HepG2 (cell line): ENCODE data around the gene TEX28. TPM values are rescaled to one million over a fixed set of nuclear protein-coding genes. Genes with fewer than 3 reads are reported as not detected.

ENCODE experiments used
- ATAC-seq: fragments of 200-7000 bp; cut with Tn5 transposase; 3 replicates; pipeline ENCODE4 v1.9.1; 2020; ENCODE audit warnings: mild to moderate bottlenecking, moderate library complexity
- BruUV-seq: library from RNA; stranded (reverse); fragments of 400-500 nt; replicated peaks from 2 replicates; lab custom pipeline; 2021; lab: Mats Ljungman, UMichigan
- CTCF ChIA-PET: fragments of 300-600 bp; formaldehyde crosslinking; extraction: SDS; loops from one replicate; lab custom pipeline; 2021; ENCODE audit warnings: low total read pairs, inconsistent platforms, low intra/inter-chr PET ratio; lab: Yijun Ruan, JAX
- POLR2A ChIA-PET: fragments of 350-600 bp; sonication (Branson Sonifier 250); formaldehyde crosslinking; loops from one replicate; lab custom pipeline; 2020; ENCODE audit warnings: antibody characterized with exemption, inconsistent platforms; lab: Yijun Ruan, JAX
- DNase-seq: peaks from one replicate; pipeline ENCODE4 v3.0.0-alpha.2; 2015; ENCODE audit warnings: low spot score
- FAIRE-seq: peaks from 3 replicates; lab custom pipeline; 2011; peaks lifted over from hg19 to GRCh38; lab: Jason Lieb, UNC
- H2AFZ ChIP-seq: one replicate; pipeline ENCODE4 v1.6.1; 2011; ENCODE audit warnings: low read length, inconsistent platforms
- H3K27ac ChIP-seq: fragments of 300-600 bp; 3 replicates; pipeline ENCODE4 v1.8.0; 2011; ENCODE audit warnings: mixed run types, mild to moderate bottlenecking, mixed read lengths, low read length, inconsistent platforms; ENCODE audit not compliant: insufficient read depth; ENCODE audit errors: extremely low read length
- H3K27me3 ChIP-seq, 2 experiments: fragments of 200-600 bp in 1 of 2; 2 replicates in 1 of 2; 3 replicates in 1 of 2; pipeline versions ENCODE4 v1.6.0 to v1.8.0; 2011; ENCODE audit warnings: low read length in 2 of 2, mild to moderate bottlenecking in 2 of 2, moderate library complexity in 2 of 2, inconsistent platforms in 1 of 2; ENCODE audit not compliant: insufficient read depth in 2 of 2, control insufficient read depth in 1 of 2
- H3K36me3 ChIP-seq, 2 experiments: fragments of 200-600 bp in 1 of 2; replicated peaks in 1 of 2; 2 replicates in 1 of 2; 3 replicates in 1 of 2; pipeline versions ENCODE4 v1.5.1 to v1.8.0; 2011; ENCODE audit warnings: low read length in 2 of 2, inconsistent platforms in 1 of 2; ENCODE audit not compliant: insufficient read depth in 2 of 2, control insufficient read depth in 1 of 2
- H3K4me1 ChIP-seq: 2 replicates; pipeline ENCODE4 v1.5.1; 2012; ENCODE audit warnings: low read length, inconsistent platforms; ENCODE audit not compliant: insufficient read depth
- H3K4me2 ChIP-seq: 2 replicates; pipeline ENCODE4 v1.6.0; 2011; ENCODE audit warnings: low read depth, low read length, inconsistent platforms
- H3K4me3 ChIP-seq, 3 experiments: fragments of 200-600 bp in 1 of 3; sonication (generic), shearing (Covaris generic) in 1 of 3; replicated peaks in 1 of 3; 2 replicates each; pipeline ENCODE4 v1.5.1; 2011 to 2016; ENCODE audit warnings: low read length in 3 of 3, inconsistent platforms in 2 of 3, low read depth in 2 of 3, mild to moderate bottlenecking in 2 of 3, control low read depth in 1 of 3, mixed read lengths in 1 of 3; ENCODE audit not compliant: insufficient read depth in 1 of 3
- H3K79me2 ChIP-seq: one replicate; pipeline ENCODE4 v1.6.1; 2011; ENCODE audit warnings: low read length, inconsistent platforms; ENCODE audit not compliant: insufficient read depth
- H3K9ac ChIP-seq: 2 replicates; pipeline ENCODE4 v1.6.0; 2011; ENCODE audit warnings: mild to moderate bottlenecking, low read depth, low read length, inconsistent platforms; ENCODE audit not compliant: insufficient read depth
- H3K9me3 ChIP-seq: 2 replicates; pipeline ENCODE4 v1.5.1; 2012; ENCODE audit warnings: mild to moderate bottlenecking, low read length
- H4K20me1 ChIP-seq: 2 replicates; pipeline ENCODE4 v1.6.0; 2011; ENCODE audit warnings: inconsistent platforms, mild to moderate bottlenecking, low read length, moderate library complexity; ENCODE audit not compliant: insufficient read depth
- BCLAF1 ChIP-seq: fragments of 450-650 bp; IDR thresholded peaks from 2 replicates; pipeline ENCODE4 v1.6.1; 2017; ENCODE audit warnings: mild to moderate bottlenecking
- DZIP1 ChIP-seq: sonication (generic); formaldehyde crosslinking; IDR thresholded peaks from 2 replicates; pipeline ENCODE4 v1.5.0; 2020; ENCODE audit warnings: mild to moderate bottlenecking, missing genetic modification reagents
- HMG20A ChIP-seq: IDR thresholded peaks from 2 replicates; pipeline ENCODE4 v1.6.1; 2016; ENCODE audit warnings: borderline replicate concordance
- IKZF5 ChIP-seq: IDR thresholded peaks from 2 replicates; pipeline ENCODE4 v1.6.1; 2018; ENCODE audit warnings: missing genetic modification reagents, mild to moderate bottlenecking, missing compliant biosample characterization
- PHF5A ChIP-seq: IDR thresholded peaks from one replicate; pipeline ENCODE4 v1.6.1; 2018; ENCODE audit warnings: low read depth, missing genetic modification reagents; ENCODE audit not compliant: unreplicated experiment
- SAP130 ChIP-seq: IDR thresholded peaks from 2 replicates; pipeline ENCODE4 v1.6.1; 2016; ENCODE audit warnings: low read depth
- SUZ12 ChIP-seq: fragments of 150-350 bp; IDR thresholded peaks from 2 replicates; pipeline ENCODE4 v1.6.1; 2014; ENCODE audit warnings: low read depth, low read length
- YEATS4 ChIP-seq: sonication (generic); formaldehyde crosslinking; IDR thresholded peaks from 2 replicates; pipeline ENCODE4 v1.4.0; 2020; ENCODE audit warnings: missing genetic modification reagents, borderline replicate concordance
- ZBTB37 ChIP-seq: sonication (generic); formaldehyde crosslinking; IDR thresholded peaks from 2 replicates; pipeline ENCODE4 v1.4.0; 2020; ENCODE audit warnings: mild to moderate bottlenecking, missing genetic modification reagents
- ZFP1 ChIP-seq: IDR thresholded peaks from 2 replicates; pipeline ENCODE4 v1.6.1; 2016
- ZNF20 ChIP-seq: sonication (generic); formaldehyde crosslinking; IDR thresholded peaks from 2 replicates; pipeline ENCODE4 v1.4.0; 2020; ENCODE audit warnings: mild to moderate bottlenecking, moderate library complexity, missing genetic modification reagents
- ZNF253 ChIP-seq: sonication (generic); formaldehyde crosslinking; IDR thresholded peaks from 2 replicates; pipeline ENCODE4 v1.8.0; 2022; ENCODE audit warnings: mild to moderate bottlenecking, missing genetic modification reagents, borderline replicate concordance
- ZNF274 ChIP-seq: sonication (generic); formaldehyde crosslinking; IDR thresholded peaks from 2 replicates; pipeline ENCODE4 v1.5.1; 2020; ENCODE audit warnings: mild to moderate bottlenecking, missing genetic modification reagents
- ZNF530 ChIP-seq: sonication (generic); formaldehyde crosslinking; IDR thresholded peaks from 2 replicates; pipeline ENCODE4 v1.5.0; 2020; ENCODE audit warnings: low read depth, mild to moderate bottlenecking, missing genetic modification reagents
- ZNF597 ChIP-seq: sonication (generic); formaldehyde crosslinking; IDR thresholded peaks from 2 replicates; pipeline ENCODE4 v1.5.0; 2020; ENCODE audit warnings: missing genetic modification reagents
- ZNF660 ChIP-seq: sonication (generic); formaldehyde crosslinking; IDR thresholded peaks from 2 replicates; pipeline ENCODE4 v1.5.1; 2020; ENCODE audit warnings: mild to moderate bottlenecking, low read depth, missing genetic modification reagents, borderline replicate concordance
- WGBS: methylation state at CpG from one replicate; pipeline ENCODE4 v1.1.6; 2017; ENCODE audit warnings: low lambda C conversion rate; 5-methylcytosine and 5-hydroxymethylcytosine counted together
- in situ Hi-C: cut with HindIII; loops from 2 replicates; pipeline ENCODE4 v1.10.0; 2017; ENCODE audit warnings: low pct_unique_long_range_greater_than_20kb; ENCODE audit not compliant: extremely low pct_ligation_motif_present
- intact Hi-C: fragments of 100-400 bp; cut with micrococcal nuclease; formaldehyde crosslinking; loops from one replicate; pipeline ENCODE4 v1.10.0; 2022; ENCODE audit not compliant: unreplicated experiment
- polyA plus RNA-seq, 8 experiments: library from polyadenylated mRNA; depleted of rRNA in 3 of 8; stranded (reverse) in 7 of 8; unstranded in 1 of 8; fragments of >200 nt; fragmentation: Illumina TruSeq in 4 of 8; extraction: Trizol in 4 of 8; gene quantifications; 2 replicates each; pipeline versions ENCODE4 v1.2.1 to v1.2.3, GENCODE V29; 2011 to 2016; ENCODE audit warnings: low read depth in 4 of 8, missing spikeins in 1 of 8, mixed read lengths in 1 of 8; ENCODE audit not compliant: insufficient read depth in 1 of 8
- total RNA-seq, 5 experiments: library from RNA; depleted of rRNA; stranded (reverse); fragments of >200 nt; fragmentation: Illumina TruSeq; extraction: Trizol; gene quantifications; 2 replicates each; pipeline ENCODE4 v1.2.3, GENCODE V29; 2016; ENCODE audit warnings: low read depth in 1 of 5

TEX28 gene
- total and polyA plus RNA-seq, 2 of the 13 experiments (the other 11 are each of a cell fraction or from before 2014, with no cell fraction given): not detected

DNA sequence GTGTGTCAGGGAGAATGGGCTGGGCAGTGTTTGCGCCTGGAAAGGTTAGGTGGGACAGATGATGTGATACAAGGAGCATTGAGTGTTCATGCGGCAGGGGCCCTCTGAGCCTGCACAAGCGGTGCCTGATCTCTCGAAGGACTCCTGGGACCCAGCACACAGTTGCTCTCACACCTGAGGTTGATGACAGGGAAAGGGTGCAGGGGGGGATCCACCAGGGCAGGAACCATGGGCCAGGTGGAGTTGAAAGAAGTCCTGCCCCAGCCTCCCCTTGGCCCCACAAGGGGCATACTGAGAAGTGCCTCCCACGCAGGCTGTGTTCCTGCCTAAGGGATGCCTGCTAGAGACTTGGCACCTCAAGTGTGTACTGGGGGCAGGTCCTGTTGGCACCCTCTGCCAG, 33.7 kb upstream of the TEX28 start:
- Histone ChIP-seq H3K4me1 (no peaks in the 10 kb centered on the region), H3K36me3 (no peaks in the 10 kb centered on the region), H3K79me2 (no peaks in the 10 kb centered on the region), H3K4me2 (no peak overlapping the region), H2AFZ (no peak overlapping the region), H3K9me3 (no peaks in the 10 kb centered on the region), H4K20me1 (no peaks in the 10 kb centered on the region), H3K4me3 (no peak overlapping the region), H3K9ac (no peak overlapping the region), H3K27me3 (peaks cover 2 to 32% of the 10 kb centered on the region in 2 experiments; a peak in 4 of 5 replicates), H3K27ac (no peak overlapping the region)
- DNase-seq (no peak), FAIRE-seq (no peak), ATAC-seq (no peak)
- ChIA-PET CTCF (no interaction called here), POLR2A (no interaction called here)
- intact Hi-C loops: no loop called here
- TF ChIP-seq SAP130: no peak
- TF ChIP-seq ZBTB37 (CRISPR knock-in tag): no peak
- no peak for TF ChIP-seq ZFP1 (CRISPR knock-in tag)
- no peak for TF ChIP-seq BCLAF1
- TF ChIP-seq HMG20A (CRISPR knock-in tag): no peak
- TF ChIP-seq ZNF274 (CRISPR knock-in tag): no peak
- TF ChIP-seq PHF5A (CRISPR knock-in tag): no peak
- no peak for TF ChIP-seq DZIP1 (CRISPR knock-in tag)
- no peak for TF ChIP-seq ZNF597
- no peak for TF ChIP-seq ZNF253 (CRISPR knock-in tag)
- TF ChIP-seq IKZF5: no peak
- TF ChIP-seq YEATS4 (CRISPR knock-in tag): no peak
- no peak for TF ChIP-seq ZNF530 (CRISPR knock-in tag)
- TF ChIP-seq ZNF660 (CRISPR knock-in tag): no peak
- TF ChIP-seq SUZ12: no peak
- TF ChIP-seq ZNF20 (CRISPR knock-in tag): no peak
- 54% methylated on average over 2 of the region's 5 CpGs for WGBS
- in situ Hi-C loops: no loop called here
- no TSS peak for BruUV-seq
